H1 (cell line): ENCODE results near the gene AGBL1. TPM values are rescaled to one million over a fixed set of nuclear protein-coding genes. Genes with fewer than 3 reads are reported as not detected.

Experiments
- polyA plus RNA-seq, 7 experiments: library from polyadenylated mRNA; depleted of rRNA in 3 of 7; stranded (reverse) in 5 of 7; unstranded in 2 of 7; fragments of >200 nt in 5 of 7; fragments of 200-250 nt in 2 of 7; gene quantifications; 1 replicate in 5 of 7; 2 replicates in 1 of 7; 4 replicates in 1 of 7; pipeline versions ENCODE4 v1.2.1 to v1.2.3, GENCODE V29; 2011 to 2013; ENCODE audit warnings: missing spikeins in 2 of 7, mixed read lengths in 2 of 7
- total RNA-seq: library from RNA; stranded (reverse); fragmentation: NEBNext Ultra II Directional; extraction: Animal tissue kit (Norgen Biotek cat#: 25700); gene quantifications from 2 replicates; pipeline ENCODE4 v1.2.1, GENCODE V29; 2021
- TF ChIP-seq, protein P1 (sequence below): IDR thresholded peaks from 2 replicates; pipeline ENCODE4 v1.6.1; 2012; ENCODE audit warnings: low read length, inconsistent platforms

The AGBL1 gene
- total and polyA plus RNA-seq, 2 of the 8 experiments (the other 6 are each of a cell fraction or from before 2014, with no cell fraction given) = not detected

DNA sequence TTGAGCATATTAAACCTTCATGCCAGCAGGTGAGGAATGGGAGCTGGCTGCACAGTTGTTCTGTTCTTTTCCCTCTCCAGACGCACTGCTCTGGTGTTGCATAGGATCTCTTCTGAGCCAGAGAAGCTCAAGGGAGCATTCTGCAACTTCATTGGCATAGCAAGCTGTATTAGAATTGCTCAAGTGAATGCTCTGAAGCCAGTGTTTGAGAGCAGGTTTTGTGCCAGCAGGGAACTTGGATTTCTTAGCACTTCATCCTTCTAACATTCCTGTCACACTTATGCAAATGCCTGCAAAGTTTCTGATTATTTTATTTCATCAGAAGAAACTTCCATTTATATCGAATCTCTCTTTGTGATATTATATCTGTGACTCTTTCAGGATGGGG, 366.6 kb downstream of the AGBL1 start (continued):
- TF ChIP-seq, protein P1, sequence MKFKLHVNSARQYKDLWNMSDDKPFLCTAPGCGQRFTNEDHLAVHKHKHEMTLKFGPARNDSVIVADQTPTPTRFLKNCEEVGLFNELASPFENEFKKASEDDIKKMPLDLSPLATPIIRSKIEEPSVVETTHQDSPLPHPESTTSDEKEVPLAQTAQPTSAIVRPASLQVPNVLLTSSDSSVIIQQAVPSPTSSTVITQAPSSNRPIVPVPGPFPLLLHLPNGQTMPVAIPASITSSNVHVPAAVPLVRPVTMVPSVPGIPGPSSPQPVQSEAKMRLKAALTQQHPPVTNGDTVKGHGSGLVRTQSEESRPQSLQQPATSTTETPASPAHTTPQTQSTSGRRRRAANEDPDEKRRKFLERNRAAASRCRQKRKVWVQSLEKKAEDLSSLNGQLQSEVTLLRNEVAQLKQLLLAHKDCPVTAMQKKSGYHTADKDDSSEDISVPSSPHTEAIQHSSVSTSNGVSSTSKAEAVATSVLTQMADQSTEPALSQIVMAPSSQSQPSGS = no peak
